Renal cortical epithelial cell (primary cell): ENCODE data around the gene PLCH1. TPM values are rescaled to one million over a fixed set of nuclear protein-coding genes. Genes with fewer than 3 reads are reported as not detected.

Experiments
- DNase-seq: peaks from one replicate; pipeline ENCODE4 v3.0.0-alpha.2; 2011; ENCODE audit warnings: low read depth
- total RNA-seq: library from RNA; depleted of rRNA; stranded (reverse); fragments of >200 nt; gene quantifications from 2 replicates; pipeline ENCODE4 v1.2.3, GENCODE V29; 2014

PLCH1 gene
- total RNA-seq, 1 donor from 2014 or later = 2.8 TPM

DNA sequence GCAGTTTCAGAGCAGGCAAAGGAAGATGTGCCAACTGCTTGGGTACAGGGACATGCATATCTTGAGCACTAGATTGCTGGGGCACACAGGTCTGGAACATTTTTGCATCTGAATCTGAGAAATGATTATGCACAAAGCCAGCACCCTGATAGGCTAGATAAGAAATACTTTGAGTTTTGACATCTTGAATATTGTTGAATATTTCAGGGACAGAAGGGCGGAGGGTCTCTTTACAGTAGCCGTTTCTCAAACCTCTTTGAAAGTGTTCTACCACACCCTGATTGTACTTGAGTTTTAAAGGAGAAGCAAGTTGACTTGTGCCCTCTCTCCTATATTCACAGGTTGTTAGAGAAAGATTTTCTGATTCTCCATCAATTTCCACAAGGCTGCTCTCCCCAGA lies 263.3 kb downstream of the PLCH1 start:
- no peak for DNase-seq

- no peak for DNase-seq
These were observed 263.8 kb downstream of the PLCH1 start for GRCh38 chr3:155481089-155481488.

DNA sequence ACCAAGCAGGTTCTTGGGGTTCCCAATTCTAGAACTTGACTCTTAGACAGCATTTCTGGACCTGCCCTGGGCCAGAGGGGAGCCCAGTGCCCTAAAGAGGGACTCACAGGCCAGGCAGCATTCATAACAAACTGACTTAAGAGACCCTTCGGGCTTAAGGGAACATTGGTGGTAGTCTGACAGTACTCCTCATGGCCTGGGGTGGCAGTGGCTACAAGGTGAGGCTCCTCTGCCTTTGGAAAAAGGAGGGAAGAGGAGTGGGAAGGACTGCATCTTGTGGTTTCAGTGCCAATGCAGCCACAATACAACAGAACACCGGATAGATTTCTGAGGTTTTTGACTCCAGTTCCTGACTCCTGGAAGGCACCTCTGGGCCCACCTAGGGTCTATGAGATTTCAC lies 279.2 kb downstream of the PLCH1 start:
- DNase-seq = no peak

GRCh38 chr3:155462672-155463071 lies 282.2 kb downstream of the PLCH1 start:
- DNase-seq = no peak

DNA sequence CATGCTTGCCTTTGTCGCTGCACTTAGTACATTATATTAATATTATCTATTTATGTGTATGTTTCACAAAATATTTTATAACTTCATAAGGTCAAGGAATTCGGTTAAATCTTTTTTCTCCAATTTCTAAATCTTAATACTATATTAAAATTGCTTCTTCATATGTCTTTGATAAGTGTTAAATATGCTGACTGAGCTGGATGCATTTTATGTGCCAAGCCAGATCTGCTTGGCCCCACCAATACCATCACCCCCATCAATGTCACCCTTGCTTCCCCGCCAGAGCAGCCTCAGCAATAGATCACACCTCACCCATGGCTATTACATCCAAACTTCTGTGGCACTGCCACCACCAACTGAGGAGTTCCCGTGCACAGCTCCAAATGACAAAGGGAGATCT lies 287.3 kb downstream of the PLCH1 start:
- DNase-seq = no peak

GRCh38 chr3:155455765-155456164 lies 289.1 kb downstream of the PLCH1 start:
- no peak for DNase-seq

GRCh38 chr3:155453512-155453911 lies 291.4 kb downstream of the PLCH1 start:
- DNase-seq = no peak

- no peak for DNase-seq
These were observed 295.1 kb downstream of the PLCH1 start for GRCh38 chr3:155449613-155450267.

- no peak for DNase-seq
These were observed 296.3 kb downstream of the PLCH1 start for GRCh38 chr3:155448531-155448930.

DNA sequence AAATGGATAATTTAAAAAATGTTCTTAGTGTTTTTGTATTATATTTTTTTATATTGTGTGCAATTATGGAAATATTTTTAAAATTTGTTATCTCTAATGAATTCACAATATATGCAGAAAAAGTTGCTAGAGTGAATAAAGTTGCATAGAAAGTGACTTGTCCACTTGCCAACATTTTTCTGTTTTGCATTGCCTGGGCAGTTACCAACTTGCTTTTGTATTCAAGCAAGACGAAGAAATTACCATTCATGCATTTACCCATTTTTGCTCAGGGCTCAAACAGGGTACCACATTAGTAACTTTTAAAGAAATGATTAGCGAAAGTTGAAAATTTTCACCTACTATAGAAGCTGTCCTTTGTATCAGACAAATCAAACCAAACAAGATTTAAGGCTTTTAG lies 298.5 kb downstream of the PLCH1 start:
- no peak for DNase-seq

DNA sequence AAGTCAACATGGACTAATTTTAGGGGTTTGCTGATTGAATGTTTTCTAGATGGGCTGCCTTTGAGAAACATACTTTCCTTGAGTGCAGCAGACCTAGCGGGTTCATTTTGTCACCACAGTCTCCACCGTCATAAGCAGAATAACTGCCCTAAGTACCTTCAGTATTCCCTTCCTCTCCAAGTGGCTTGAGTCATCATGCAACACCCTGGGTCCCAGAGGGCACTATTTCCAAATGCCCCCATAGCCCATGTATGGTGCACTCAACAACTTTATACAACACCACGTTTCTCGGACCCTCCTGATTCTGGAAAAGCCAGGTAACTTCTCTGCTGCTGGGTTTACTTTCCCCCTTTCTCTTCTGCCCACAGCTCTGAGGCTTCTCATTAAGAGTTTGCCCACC lies 300.1 kb downstream of the PLCH1 start:
- DNase-seq = no peak

- no peak for DNase-seq
These were observed 301.1 kb downstream of the PLCH1 start for GRCh38 chr3:155443815-155444214.

DNA sequence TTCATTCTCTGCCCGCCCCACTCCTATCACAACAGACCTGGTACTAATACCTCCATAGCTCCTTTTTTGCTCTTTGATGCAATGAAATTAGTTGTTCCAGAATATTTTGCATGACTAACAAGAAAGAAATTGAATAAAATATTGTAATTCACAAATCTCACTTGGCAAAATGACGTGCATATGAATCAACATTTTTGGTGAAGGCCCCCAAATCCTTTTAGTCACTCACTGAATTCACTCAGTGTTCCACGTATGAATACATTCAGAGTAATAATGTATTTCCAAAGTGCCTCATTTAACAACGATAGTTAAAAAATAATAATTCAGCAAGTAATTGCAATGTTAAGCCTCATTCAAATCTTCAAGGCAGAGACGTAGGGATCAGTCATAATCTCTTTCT lies 302.8 kb downstream of the PLCH1 start:
- no peak for DNase-seq

- DNase-seq = peak; percentile 83
These were observed 303.4 kb downstream of the PLCH1 start for GRCh38 chr3:155441506-155441905.

- peak; percentile 38 for DNase-seq
These were observed 303.8 kb downstream of the PLCH1 start for GRCh38 chr3:155441026-155441425.

DNA sequence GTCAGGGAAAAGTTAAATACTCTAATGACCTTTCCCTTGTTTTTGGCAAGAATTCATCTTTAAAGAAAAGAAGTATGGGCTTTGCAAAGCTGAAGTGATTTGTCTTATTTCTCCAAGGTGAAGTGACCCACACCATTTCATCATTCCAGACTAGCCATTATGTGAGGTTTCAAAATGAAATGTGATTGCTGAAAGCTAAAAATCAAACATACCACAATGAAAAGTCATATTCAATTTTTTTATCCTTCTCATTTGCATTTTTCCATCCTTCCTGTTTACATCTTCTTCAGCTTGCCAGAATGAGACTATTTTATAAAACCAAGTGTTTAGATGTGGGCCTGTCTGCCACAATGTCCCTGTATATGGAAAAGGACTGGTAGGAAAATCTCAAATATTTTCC lies 309.1 kb downstream of the PLCH1 start:
- no peak for DNase-seq

DNA sequence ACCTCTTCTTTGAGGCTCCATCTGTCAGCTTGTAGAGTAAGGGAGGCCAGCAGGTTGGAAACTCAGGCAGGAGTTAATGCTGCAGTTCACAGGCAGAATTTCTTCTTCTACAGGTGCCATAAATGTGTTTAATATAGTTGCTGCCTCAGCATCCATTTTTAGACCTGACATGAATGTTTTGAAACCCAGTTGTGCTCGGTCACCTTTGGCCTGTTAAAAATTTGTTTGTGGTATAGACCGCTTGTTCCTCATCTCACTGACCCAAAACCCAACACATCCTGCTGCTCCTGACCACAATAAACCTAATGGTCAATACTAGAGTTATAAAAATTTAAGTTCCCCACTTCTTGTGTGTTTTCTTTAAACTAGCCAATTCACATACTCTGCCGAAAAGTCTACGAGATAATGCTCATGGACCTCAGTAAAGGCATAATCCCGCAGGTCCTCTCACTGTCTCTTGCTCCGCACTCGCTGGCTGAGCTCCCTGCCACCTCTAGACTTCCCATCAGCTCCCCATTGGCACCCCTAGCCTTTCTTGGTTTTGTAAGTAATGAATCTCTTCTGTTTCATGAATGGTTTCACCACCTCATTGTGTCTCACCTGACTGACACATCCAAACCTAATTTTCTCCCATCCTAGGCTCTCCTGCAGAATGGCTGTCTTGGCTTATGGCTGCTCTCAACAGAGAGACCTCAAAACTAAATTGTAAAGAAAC lies 312.9 kb downstream of the PLCH1 start:
- DNase-seq = no peak

DNA sequence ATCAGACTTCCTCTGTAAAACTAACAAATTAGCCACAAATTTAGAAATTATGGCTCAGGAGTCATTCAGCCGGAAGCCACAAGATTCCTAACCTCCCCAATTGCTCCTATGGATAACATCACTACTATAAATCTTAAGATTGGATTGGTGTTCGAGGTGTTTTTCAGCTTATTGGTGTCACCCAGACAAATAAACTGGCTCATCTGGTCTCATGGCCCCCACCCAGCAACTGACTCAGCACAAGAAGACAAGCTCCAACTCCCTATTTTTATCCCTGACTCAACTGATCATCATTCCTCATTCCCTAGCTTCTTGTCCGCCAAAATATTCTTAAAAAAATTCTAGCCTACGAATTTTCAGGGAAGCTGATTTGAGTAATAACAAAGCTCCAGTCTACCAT lies 316.3 kb downstream of the PLCH1 start:
- DNase-seq = no peak

GRCh38 chr3:155426524-155427230 lies 318.2 kb downstream of the PLCH1 start:
- DNase-seq = no peak

DNA sequence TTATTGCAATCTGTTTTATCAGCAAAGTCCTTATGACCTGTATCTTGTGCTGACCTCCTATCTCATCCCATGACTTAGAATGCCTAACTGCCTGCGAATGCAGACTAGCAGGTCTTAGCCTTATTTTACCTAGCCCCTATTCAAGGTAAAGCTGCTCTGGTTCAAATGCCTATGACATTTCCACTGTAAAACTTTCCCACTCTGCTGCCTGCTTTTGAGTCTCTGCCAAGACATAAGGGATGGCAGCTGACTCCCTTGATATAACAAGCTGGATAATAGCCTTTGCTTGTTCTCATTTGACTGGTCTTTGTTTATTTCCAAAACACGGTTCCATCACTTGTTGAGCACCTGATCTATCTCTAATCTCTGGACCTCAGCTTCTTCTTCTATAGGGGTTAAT lies 319.5 kb downstream of the PLCH1 start:
- no peak for DNase-seq

GRCh38 chr3:155424323-155424710 lies 320.6 kb downstream of the PLCH1 start:
- DNase-seq = peak; percentile 63

GRCh38 chr3:155423526-155424322 lies 321.1 kb downstream of the PLCH1 start:
- DNase-seq = peak; percentile 15
